NAMALWA (cell line): ENCODE results near the gene PPP1R12A.

Source experiments
- DNase-seq: peaks from one replicate; pipeline ENCODE4 v3.0.0-alpha.2; 2015; ENCODE audit warnings: low spot score

The PPP1R12A gene

DNA sequence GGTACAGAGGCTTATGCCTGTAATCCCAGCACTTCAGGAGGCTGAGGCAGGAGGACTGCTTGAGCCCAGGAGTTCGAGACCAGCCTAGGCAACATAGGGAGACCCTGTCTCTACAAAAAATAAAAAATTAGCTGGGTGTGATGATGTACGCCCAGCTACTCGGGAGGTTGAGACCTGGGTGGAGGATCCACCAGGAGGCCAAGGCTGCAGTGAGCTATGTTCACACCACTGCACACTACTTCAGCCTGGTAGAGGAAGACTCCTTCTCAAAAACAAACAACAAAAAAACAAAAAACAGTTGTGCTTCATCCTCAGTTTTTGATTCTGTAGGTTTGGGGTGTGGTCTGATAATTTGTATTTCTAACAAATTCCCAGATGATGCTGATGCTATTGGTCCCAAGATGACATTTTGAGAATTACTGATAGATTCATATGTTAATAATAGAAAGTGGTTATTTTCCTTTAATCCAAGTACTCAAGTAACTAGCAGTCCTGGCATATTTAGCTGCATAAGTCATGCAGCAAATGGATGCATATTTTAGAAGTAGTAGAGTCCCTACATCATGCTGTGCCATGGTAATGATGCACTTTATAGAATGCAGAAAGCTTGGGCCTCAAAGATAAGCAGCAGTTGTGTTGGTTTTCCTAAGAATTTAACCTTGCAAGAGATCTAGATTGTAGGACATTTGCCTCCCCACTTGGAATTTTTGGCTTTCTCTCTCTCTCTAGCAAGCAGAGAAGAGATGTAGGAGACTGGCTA, 168.0 kb downstream of the PPP1R12A start:
- no peak for DNase-seq

DNA sequence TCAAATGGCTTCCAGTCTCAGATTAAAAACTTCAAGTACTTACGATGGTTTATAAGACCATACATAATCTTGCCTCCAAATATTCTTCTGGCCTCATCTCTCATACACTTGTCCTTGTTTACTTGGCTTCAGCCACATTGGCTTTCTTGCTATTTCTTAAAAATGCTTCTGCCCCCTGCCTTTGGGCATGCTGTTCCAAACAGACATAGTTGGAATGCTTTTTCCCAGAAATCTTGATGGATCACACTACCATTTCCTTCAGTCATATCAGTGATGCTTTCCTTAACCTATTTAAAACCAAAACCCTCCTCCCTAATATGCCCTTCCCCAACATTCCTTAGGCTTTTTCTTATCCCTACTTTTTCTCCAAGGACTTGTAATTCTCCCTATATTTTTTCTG, 169.7 kb downstream of the PPP1R12A start:
- DNase-seq: no peak

DNA sequence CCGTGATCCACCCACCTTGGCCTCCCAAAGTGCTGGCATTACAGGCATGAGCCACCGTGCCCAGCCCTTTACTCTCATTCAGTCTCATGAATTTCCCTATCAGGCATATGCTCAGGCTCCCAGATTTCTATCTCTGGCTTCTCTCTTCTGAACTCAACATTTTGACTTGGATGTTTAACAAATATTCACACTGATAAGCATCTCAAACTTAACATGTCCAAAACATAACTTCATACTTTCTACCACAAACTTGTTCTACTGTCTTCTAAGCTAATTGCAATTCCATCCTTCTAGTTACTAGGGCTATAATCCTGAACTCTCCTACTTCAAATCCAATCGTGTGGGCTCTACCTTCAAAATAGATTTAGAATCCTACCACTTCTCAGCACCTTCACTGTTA, 170.3 kb downstream of the PPP1R12A start:
- no peak for DNase-seq

DNA sequence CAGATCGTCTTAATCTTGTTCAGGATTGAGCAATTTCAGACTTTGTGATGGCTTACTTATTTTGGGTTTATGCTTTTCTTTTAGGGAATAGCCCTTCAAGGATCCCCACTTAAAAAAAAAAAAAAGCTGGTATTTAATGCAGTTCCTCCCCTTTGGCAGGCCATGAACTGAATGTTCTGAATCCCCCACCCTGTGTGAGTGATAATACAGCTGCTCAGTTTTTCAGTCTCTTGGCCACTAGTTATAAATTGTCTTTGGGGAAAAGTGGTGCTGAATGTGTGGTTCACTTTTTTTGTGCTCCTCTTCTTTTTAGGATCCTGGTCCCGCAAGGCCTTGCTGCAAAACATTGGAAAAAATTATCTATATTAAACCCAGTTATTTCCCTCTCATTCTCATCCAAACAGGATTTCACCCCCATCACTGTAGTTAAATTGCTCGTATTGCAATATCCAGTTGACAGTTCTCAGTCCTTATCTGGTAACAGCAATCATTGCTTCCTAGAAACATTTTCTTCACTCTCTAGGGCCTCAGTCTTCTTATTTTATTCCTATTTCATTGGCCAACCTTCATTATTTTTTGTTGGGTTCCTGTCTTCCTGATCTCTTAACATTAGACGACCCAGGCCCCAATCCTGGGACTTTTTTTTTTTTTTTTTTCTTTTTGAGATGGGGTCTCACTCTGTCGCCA, 171.0 kb downstream of the PPP1R12A start:
- DNase-seq: no peak

DNA sequence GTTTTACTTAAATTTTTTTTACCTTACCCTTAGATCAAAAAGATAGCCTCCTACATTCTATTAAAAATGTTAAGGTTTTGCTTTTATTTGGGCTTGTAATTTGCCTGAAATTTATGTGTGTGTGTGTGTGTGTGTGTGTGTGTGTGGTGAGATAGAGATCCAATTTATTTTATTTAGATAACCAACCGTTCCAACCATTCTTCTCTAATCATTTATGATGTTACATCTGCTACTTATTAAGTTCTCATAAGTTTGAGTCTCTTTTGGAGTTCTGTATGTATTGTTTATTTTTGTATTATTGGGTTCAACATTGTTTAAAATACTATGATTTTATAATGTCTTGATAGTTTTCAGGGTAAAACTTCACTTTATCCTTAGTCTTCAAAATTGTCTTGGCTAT, 173.6 kb downstream of the PPP1R12A start:
- DNase-seq: no peak

DNA sequence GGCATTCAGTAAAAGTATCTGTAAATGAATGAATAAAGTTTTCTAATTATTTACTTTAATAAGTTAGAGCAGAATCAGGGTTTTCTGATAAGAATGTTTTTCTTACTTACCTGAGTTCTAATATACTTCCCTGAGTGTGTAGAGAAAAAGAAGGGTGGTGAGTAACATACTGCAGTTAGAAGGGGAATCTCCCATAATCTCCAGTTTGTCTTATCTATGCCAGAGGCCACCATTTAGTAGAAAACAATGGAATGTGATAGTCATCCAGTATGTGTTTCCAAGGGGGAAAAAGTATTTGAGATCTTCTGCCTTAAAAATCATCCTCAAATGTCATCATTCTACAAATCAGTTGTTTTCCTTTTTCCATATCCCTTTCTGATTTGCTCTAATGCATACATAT, 187.6 kb downstream of the PPP1R12A start:
- no peak for DNase-seq

DNA sequence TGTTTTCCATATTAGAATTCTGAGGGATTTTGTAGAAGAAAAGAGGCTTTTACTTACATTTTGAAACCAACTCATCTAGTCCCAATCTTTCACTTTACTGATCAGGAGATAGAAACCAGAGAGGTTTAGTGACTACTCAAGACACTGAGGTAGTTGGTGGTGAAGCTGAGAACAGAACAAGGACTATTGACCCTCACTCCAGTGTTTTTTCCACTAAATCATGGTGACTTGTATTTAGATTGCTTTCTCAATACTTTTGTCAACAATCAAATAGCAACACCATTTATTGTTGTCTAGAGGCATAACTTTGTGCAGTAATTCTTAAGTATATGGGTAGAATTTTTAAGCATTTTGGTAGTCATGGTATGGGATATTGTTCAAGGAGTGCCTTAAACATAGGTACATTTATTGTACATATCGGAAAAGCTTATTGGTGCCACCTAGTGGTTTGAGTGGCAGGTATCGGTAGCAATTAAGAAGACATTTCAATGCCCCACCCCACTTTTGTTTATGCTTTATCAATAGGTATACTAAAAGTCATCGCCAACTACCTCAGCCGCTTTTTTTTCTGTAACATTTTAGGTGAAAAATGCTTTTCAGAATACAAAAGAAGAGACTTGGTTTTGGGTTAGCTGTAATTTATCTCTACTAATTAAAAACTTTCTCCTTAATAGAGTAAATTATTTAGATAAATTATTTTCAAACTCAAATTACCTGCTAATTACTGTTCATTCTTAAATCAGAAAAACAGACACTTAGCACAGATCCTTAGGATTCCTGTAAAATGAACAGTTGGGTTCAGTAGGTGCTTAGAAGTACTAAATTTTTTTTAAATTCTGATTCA, 196.8 kb downstream of the PPP1R12A start:
- DNase-seq: peak; percentile 78

DNA sequence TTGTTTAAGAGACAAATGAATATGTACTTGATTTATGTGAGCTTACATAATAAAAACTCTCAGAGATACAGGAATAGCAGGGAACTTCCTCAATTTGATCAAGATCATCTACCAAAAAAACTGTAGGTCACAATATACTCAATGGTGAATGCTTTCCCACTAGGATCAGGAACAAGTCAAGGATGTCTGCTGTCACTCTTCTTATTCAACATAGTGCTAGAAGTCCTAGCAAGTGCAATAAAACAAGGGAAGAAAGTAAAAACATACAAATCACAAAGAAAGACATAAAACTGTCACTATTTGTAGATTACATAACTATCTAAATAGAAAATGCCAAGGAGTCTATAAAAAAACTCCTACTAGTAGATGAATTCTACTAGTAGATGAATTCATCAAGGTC, 202.3 kb downstream of the PPP1R12A start:
- DNase-seq: no peak

DNA sequence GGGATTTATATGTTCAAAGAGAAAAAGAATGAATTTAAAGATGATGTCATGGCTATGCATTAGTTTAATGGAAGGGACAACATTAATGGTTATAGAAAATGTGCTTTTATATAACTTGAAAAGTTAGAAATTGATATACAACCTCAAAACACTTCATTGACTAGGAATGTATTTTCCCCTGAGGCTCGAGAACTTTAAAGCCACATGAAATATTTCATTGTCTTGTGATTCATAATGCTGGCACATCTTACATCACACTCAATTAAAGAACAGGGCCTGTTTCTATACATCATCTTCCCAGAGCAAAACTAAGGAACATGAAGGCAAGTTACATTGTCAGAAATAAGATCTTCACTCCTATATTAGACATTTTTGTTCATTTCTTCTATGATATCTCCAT, 208.9 kb downstream of the PPP1R12A start:
- no peak for DNase-seq
